ENCODE data around the gene NRK. TPM values are rescaled to one million over a fixed set of nuclear protein-coding genes. Genes with fewer than 3 reads are reported as not detected.

NRK gene
- total RNA-seq, 1 donor from 2014 or later: 1.3 TPM

- Histone ChIP-seq H3K4me3 (no peak overlapping the region), H3K4me1 (no peaks in the 10 kb centered on the region), H3K36me3 (no peaks in the 10 kb centered on the region), H3K27me3 (no peaks in the 10 kb centered on the region), H3K9me3 (no peaks in the 10 kb centered on the region), H3K27ac (no peak overlapping the region)
- no peak for TF ChIP-seq CTCF (IDR thresholded peaks at IDR 0.05)
- DNase-seq: no peak
- intact Hi-C loops (cut with DNase I): no loop called here
- no peak for ATAC-seq
Observed at GRCh38 chrX:105870445-105870844, 48.1 kb downstream of the NRK start.

GRCh38 chrX:105872941-105873340 lies 50.6 kb downstream of the NRK start:
- Histone ChIP-seq H3K36me3 (no peaks in the 10 kb centered on the region), H3K27me3 (no peaks in the 10 kb centered on the region), H3K4me1 (no peaks in the 10 kb centered on the region), H3K4me3 (no peak overlapping the region), H3K27ac (no peak overlapping the region), H3K9me3 (no peaks in the 10 kb centered on the region)
- DNase-seq (no peak), ATAC-seq (no peak)
- intact Hi-C loops (cut with DNase I): no loop called here
- no peak for TF ChIP-seq CTCF (IDR thresholded peaks at IDR 0.05)

- DNase-seq: no peak
- Histone ChIP-seq H3K4me1 (no peaks in the 10 kb centered on the region), H3K4me3 (no peak overlapping the region), H3K27me3 (no peaks in the 10 kb centered on the region), H3K9me3 (no peaks in the 10 kb centered on the region), H3K36me3 (no peaks in the 10 kb centered on the region), H3K27ac (no peak overlapping the region)
- no peak for TF ChIP-seq CTCF (IDR thresholded peaks at IDR 0.05)
- ATAC-seq: no peak
- intact Hi-C loops (cut with DNase I): no loop called here
Observed at GRCh38 chrX:105874790-105875189, 52.5 kb downstream of the NRK start.

GRCh38 chrX:105876658-105877057 lies 54.3 kb downstream of the NRK start:
- no peaks in the 10 kb centered on the region for H3K27me3 ChIP-seq
- no peak for ATAC-seq
- intact Hi-C loops (cut with DNase I): no loop called here
- DNase-seq: no peak
- no peaks in the 10 kb centered on the region for H3K36me3 ChIP-seq
- TF ChIP-seq CTCF (IDR thresholded peaks at IDR 0.05): no peak
- H3K4me3 ChIP-seq: no peak overlapping the region
- no peaks in the 10 kb centered on the region for H3K4me1 ChIP-seq
- no peak overlapping the region for H3K27ac ChIP-seq
- H3K9me3 ChIP-seq: no peaks in the 10 kb centered on the region

- TF ChIP-seq CTCF (IDR thresholded peaks at IDR 0.05): no peak
- ATAC-seq (no peak), DNase-seq (no peak)
- no peaks in the 10 kb centered on the region for H3K9me3 ChIP-seq
- no peak overlapping the region for H3K4me3 ChIP-seq
- intact Hi-C loops (cut with DNase I): no loop called here
- no peaks in the 10 kb centered on the region for H3K4me1 ChIP-seq
- H3K36me3 ChIP-seq: no peaks in the 10 kb centered on the region
- H3K27me3 ChIP-seq: no peaks in the 10 kb centered on the region
- H3K27ac ChIP-seq: no peak overlapping the region
Observed at GRCh38 chrX:105880491-105880890, 58.2 kb downstream of the NRK start.

- intact Hi-C loops (cut with DNase I): no loop called here
- Histone ChIP-seq H3K27ac (no peak overlapping the region), H3K9me3 (no peaks in the 10 kb centered on the region), H3K27me3 (no peaks in the 10 kb centered on the region), H3K4me1 (no peaks in the 10 kb centered on the region), H3K36me3 (no peaks in the 10 kb centered on the region), H3K4me3 (no peak overlapping the region)
- TF ChIP-seq CTCF (IDR thresholded peaks at IDR 0.05): no peak
- DNase-seq (no peak), ATAC-seq (no peak)
Observed at GRCh38 chrX:105882581-105883275, 60.4 kb downstream of the NRK start.
